ENCODE results near the gene PDS5A. TPM values are rescaled to one million over a fixed set of nuclear protein-coding genes. Genes with fewer than 3 reads are reported as not detected.
"Not testable (repeated sequence)": the region's sequence is repeated elsewhere in the genome, so short reads cannot be mapped to it uniquely, and the experiment has no call there.

Gene PDS5A
- total RNA-seq, 1 experiment from 2014 or later = 37.1 TPM

DNA sequence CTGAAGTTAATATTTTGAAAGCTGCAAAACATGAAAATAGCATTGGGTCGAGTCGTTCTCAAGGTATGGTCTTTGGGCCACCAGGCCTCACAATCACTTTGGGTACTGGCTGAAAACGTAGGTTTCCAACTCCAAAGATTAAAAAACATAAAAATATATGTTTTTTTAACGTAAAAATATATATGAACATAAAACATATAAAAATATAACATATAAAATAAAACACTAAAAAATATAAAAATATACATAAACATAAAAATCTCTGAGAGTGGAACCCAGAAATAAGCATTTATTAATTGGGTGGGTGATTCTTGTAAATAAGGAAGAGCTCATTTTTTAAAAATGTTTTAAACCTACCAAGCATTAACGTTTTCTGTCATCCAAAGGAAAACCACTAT is 666 bp upstream of the PDS5A start:
- Histone ChIP-seq H3K27me3 (ENCODE audit: control insufficient read depth, insufficient read depth, low read length) (no peaks in the 10 kb centered on the region), H3K4me3 (ENCODE audit: insufficient read depth, low read depth, low read length) (peak overlapping the region; percentile 92; the same call in 1 of the 2 replicates), H3K36me3 (replicated peaks; ENCODE audit: control insufficient read depth, insufficient read depth, low read length) (peaks cover 3% of the 10 kb centered on the region)
- DNase-seq = no peak

DNA sequence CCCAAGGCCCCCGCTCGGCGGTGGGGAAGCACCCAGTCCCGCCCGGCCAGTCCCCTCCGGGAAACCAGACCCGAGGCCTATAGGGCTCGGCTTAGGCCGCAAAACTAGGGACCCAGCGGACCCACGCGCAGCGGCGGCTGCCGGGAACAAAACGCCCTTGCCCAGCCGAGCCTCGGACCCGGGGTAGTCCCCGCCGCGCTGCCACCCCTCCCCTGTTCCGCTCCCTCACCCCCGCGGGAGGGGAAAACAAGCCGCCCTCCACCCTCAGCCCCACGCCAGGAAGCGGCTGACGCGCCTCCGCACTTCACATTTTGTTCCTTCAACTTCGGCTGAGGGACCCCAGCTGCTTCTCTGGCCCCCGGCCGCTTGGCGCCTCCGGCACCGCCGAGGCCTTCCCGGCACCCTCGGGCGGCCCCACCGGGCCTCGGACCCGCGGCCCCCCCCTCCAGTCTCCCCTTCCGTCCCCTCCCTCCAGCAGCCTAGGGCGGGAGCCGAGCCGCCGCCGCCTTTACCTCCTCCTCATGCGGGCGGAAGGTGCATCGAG is 694 bp downstream of the PDS5A start:
- Histone ChIP-seq H3K4me3 (ENCODE audit: insufficient read depth, low read depth, low read length) (peak overlapping the region; percentile 92), H3K27me3 (ENCODE audit: control insufficient read depth, insufficient read depth, low read length) (no peaks in the 10 kb centered on the region), H3K36me3 (replicated peaks; ENCODE audit: control insufficient read depth, insufficient read depth, low read length) (peaks cover 7% of the 10 kb centered on the region)
- peak; percentile 75 for DNase-seq

DNA sequence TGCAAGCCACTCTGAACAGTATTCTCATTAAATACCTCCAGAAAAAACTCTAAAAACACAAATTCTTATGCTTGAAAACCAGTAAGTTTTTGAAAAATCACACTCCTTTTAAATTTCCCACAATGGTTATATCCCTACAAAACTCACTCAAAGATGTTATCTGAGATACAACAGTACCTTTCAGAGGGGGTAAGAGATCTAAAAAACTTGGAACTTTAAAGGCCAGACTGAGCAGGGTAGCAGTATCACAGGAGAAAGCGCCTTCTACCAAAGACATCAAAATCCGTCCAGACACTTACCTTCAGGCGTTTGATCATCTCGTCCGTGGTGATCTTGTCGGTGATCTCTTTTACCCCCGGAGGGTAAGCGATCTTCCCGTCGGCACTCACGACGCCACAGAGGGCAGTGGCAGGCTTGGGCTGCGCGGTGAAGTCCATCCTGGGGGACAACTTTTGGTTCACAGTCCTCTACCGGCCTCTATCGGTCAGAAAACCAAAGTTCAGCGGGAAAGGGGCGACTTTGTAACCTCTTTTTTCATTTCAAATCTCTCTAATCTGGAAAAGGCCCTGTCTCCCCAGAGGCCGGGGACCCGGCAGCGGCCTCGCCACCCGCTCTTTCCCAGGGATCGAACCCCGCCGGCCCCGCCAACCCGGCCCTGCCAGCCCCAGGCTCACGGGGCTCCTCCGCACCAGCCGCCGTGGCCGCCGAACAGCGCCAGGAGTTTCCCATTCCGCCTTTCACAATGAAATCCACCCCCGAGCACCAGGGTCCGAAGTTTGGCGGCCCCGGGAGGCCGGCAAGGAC is 1.4 kb downstream of the PDS5A start:
- H3K4me3 ChIP-seq (ENCODE audit: insufficient read depth, low read depth, low read length) = peak overlapping the region; percentile 92
- H3K27me3 ChIP-seq (ENCODE audit: control insufficient read depth, insufficient read depth, low read length) = no peaks in the 10 kb centered on the region
- DNase-seq = peak; percentile 87
- H3K36me3 ChIP-seq (replicated peaks; ENCODE audit: control insufficient read depth, insufficient read depth, low read length) = peaks cover 7% of the 10 kb centered on the region

DNA sequence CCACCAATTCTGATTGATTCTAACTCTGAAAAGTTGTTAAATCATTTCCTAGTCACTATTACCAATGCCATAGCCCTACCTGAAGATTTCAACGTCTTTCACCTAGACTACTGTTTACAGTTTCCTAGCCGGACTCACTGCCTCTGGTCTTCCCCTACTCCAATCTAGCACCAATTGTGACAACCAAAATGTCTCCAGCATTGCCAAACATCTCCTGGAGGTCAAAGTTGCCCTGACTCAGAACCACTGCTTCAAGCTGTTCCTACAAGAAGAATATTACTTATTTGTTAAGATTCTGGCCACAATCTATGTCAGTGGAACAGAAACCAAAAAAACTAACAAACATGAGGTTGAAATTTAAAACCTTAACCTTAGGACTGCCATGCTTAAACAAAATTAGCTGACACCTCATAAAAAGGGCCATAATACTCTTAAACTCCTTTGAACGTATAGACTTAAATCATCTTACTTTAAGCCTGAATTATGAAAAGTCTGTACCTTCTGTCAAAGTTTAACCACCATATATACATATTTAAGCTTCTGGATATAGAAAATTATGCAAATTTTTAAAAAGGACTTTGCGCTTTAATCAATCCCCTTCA is 2.1 kb downstream of the PDS5A start:
- Histone ChIP-seq H3K27me3 (ENCODE audit: control insufficient read depth, insufficient read depth, low read length) (no peaks in the 10 kb centered on the region), H3K4me3 (ENCODE audit: insufficient read depth, low read depth, low read length) (no peak overlapping the region), H3K36me3 (replicated peaks; ENCODE audit: control insufficient read depth, insufficient read depth, low read length) (peaks cover 7% of the 10 kb centered on the region)
- no peak for DNase-seq

DNA sequence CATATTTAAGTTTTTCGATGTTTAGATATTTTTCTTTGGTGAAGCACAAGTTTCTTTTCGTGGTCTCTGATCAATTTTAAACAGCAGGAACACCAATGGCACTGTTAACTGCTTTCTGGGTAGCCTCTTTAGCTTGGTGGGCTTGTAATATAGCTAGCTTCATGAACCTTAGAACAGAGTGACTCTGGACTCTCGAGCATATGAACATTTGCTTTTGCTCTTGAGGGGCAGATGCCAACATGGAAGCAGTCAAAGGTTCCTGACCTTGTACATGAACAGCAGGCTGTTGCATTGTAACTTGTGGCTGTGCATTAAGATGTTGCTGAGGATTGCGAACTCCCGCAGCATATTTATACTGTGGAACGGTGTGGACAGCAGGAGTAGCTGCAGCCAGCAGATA is 4.7 kb downstream of the PDS5A start:
- H3K36me3 ChIP-seq (replicated peaks; ENCODE audit: control insufficient read depth, insufficient read depth, low read length); H3K27me3 ChIP-seq (ENCODE audit: control insufficient read depth, insufficient read depth, low read length); H3K4me3 ChIP-seq (ENCODE audit: insufficient read depth, low read depth, low read length); DNase-seq: not testable (repeated sequence)

DNA sequence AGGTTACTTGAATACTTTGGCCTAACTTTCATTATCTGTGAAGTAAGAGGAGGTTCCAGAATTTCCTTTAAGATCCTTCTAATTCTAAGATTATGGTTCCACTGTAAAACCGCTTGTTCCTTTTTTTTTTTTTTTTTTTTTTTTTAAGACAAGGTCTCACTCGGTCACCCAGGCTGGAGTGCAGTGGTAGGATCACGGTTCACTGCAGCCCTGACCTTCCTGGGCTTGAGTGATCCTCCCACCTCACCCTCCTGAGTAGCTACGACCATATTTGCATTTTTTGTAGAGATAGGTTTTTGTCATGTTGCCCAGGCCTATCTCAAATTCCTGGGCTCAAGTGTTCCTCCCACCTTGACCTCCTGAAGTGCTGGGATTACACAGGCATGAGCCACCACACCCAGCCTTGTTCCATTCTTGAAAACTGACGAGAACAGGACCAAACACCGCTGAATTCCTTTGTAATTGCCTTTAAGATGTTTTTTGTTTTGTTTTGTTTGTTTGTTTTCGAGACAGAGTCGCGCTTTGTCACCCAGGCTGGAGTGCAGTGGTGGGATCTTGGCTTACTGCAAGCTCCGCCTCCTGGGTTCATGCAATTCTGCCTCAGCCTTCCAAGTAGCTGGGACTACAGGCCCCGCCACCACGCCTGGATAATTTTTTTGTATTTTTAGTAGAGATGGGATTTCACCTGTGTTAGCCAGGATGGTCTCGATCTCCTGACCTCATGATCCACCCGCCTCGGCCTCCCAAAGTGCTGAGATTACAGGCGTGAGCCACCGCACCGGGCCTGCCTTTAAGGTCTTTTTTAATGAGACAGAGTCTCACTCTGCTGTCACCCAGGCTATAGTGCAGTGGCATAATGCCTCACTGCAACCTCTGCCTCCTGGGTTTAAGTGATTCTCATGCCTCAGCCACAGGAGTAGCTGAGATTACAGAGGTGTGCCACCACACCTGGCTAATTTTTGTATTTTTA is 6.8 kb downstream of the PDS5A start:
- Histone ChIP-seq H3K27me3 (ENCODE audit: control insufficient read depth, insufficient read depth, low read length) (no peaks in the 10 kb centered on the region), H3K4me3 (ENCODE audit: insufficient read depth, low read depth, low read length) (no peak overlapping the region), H3K36me3 (replicated peaks; ENCODE audit: control insufficient read depth, insufficient read depth, low read length) (peaks cover 7% of the 10 kb centered on the region)
- DNase-seq = no peak

DNA sequence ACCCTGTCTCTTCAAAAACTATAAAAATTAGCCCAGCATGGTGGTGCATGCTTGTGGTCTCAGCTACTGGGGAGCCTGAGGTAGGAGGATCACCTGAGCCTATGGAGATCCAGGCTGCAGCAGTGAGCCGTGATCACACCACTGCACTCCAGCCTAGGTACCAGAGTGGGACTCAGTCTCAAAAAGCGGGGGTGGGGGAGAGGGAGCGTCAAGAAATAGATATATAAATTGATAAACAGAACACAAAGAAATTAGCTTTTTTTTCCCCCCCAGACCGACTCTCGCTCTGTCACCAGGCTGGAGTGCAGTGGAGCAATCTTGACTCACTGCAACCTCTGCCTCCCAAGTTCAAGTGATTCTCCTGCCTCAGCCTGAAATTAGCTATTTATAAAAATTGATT is 14.1 kb downstream of the PDS5A start:
- H3K4me3 ChIP-seq (ENCODE audit: insufficient read depth, low read depth, low read length) = no peak overlapping the region
- no peaks in the 10 kb centered on the region for H3K36me3 ChIP-seq (replicated peaks; ENCODE audit: control insufficient read depth, insufficient read depth, low read length)
- DNase-seq = no peak
- H3K27me3 ChIP-seq (ENCODE audit: control insufficient read depth, insufficient read depth, low read length) = no peaks in the 10 kb centered on the region

DNA sequence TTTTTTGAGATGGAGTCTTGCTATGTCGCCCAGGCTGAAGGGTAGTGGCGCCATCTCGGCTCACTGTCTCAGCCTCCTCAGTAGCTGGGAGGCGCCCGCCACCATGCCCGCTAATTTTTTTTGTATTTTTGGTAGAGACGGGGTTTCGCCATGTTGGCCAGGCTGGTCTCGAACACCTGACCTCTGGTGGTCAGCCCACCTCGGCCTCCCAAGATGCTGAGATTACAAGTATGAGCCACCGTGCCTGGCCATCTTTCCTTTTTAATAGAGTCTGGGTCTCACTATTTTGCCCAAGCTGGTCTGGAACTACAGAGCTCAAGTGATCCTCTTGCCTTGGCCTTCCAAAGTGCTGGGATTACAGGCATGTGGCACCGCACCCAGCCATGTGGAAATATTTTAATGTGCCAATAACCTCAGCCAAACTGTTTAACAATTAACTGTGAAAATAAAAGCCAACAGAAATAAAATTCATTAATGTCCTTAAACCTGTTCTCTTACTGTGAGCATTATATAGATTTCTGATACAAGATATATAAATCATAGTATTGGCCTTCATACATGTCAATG is 16.3 kb downstream of the PDS5A start:
- DNase-seq = no peak
- Histone ChIP-seq H3K27me3 (ENCODE audit: control insufficient read depth, insufficient read depth, low read length) (no peaks in the 10 kb centered on the region), H3K36me3 (replicated peaks; ENCODE audit: control insufficient read depth, insufficient read depth, low read length) (no peaks in the 10 kb centered on the region), H3K4me3 (ENCODE audit: insufficient read depth, low read depth, low read length) (no peak overlapping the region)

DNA sequence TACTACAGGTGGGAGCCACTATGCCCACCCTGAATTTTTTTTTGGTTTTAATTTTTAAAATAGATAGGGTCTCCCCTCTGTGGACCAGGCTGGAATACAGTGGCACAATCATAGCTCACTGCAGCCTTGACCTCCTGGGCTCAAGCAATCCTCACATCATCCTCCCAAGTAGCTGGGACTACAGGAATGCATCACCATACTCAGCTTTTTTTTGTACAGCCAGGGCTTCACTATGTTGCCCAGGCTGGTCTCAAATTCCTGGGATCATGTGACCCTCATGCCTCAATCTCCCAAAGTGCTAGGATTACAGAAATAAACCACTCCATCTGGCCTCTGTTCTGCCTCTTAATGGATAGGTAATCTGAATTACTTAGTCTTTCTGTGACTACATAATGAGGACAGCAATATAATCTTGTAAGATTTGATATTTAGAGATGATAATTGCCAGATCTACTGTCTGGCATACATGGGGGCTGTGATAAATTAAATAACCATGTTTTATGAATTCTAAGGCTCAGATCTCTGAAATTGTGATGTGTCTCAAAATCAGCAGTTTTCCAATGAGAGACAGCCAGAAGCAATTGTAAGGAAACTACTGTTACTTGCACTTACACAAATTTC is 26.7 kb downstream of the PDS5A start:
- H3K27me3 ChIP-seq (ENCODE audit: control insufficient read depth, insufficient read depth, low read length) = no peaks in the 10 kb centered on the region
- no peak for DNase-seq
- H3K4me3 ChIP-seq (ENCODE audit: insufficient read depth, low read depth, low read length) = no peak overlapping the region
- H3K36me3 ChIP-seq (replicated peaks; ENCODE audit: control insufficient read depth, insufficient read depth, low read length) = no peaks in the 10 kb centered on the region

DNA sequence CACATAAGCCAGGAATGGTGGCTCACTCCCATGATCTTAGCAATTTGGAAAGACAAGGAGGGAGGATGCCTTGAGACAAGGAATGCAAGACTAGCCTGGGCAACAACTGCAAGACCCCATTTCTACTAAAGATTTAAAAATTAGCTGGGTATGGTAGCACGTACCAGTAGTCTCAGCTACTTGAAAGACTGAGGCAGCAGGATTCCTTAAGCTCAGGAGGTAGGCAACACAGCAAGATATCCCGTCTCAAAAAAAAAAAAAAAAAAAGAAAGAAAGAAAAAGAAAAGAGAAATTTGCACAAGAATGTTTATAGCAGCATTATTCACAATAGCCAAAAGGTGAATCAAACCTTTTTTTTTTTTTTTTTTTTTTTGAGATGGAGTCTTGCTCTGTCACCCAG is 29.7 kb downstream of the PDS5A start:
- no peak for DNase-seq
- H3K27me3 ChIP-seq (ENCODE audit: control insufficient read depth, insufficient read depth, low read length) = no peaks in the 10 kb centered on the region

DNA sequence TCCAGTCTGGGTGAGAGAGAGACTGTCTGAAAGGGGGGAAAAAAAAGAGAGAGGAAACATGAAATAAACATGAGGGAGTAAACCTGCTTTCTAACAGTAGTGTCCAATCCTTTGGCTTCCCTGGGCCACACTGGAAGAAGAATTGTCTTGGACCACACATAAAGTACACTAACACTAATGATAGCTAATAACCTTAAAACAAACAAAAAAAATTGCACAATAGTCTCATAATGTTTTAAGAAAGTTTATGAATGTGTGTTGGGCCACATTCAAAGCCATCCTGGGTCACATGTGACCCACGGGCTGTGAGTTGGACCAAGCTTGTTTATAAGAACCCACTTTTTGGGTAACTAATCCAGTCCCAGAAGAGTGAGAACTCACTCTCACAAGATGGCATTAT is 30.3 kb downstream of the PDS5A start:
- no peak overlapping the region for H3K4me3 ChIP-seq (ENCODE audit: insufficient read depth, low read depth, low read length)
- DNase-seq = no peak
- H3K27me3 ChIP-seq (ENCODE audit: control insufficient read depth, insufficient read depth, low read length) = no peaks in the 10 kb centered on the region
- no peaks in the 10 kb centered on the region for H3K36me3 ChIP-seq (replicated peaks; ENCODE audit: control insufficient read depth, insufficient read depth, low read length)

More for the DNA sequence above, 29.7 kb downstream of the PDS5A start:
- H3K36me3 ChIP-seq (replicated peaks; ENCODE audit: control insufficient read depth, insufficient read depth, low read length) = no peaks in the 10 kb centered on the region
- H3K4me3 ChIP-seq (ENCODE audit: insufficient read depth, low read depth, low read length) = no peak overlapping the region

DNA sequence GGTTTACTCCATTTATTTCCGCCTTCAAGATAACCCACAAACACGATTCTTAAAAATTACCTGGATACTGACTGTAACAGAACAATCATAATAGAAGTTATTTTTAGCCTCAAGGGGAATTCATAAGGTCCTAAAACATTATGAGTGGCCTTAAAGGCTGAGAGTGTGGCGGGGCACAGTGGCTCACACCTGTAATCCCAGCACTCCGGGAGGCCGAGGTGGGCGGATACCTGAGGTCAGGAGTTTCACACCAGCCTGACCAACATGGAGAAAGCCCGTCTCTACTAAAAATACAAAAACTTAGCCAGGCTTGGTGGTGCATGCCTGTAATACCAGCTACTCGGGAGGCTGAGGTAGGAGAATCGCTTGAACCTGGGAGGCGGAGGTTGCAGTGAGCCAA is 33.5 kb downstream of the PDS5A start:
- H3K27me3 ChIP-seq (ENCODE audit: control insufficient read depth, insufficient read depth, low read length); DNase-seq; H3K4me3 ChIP-seq (ENCODE audit: insufficient read depth, low read depth, low read length); H3K36me3 ChIP-seq (replicated peaks; ENCODE audit: control insufficient read depth, insufficient read depth, low read length): not testable (repeated sequence)

DNA sequence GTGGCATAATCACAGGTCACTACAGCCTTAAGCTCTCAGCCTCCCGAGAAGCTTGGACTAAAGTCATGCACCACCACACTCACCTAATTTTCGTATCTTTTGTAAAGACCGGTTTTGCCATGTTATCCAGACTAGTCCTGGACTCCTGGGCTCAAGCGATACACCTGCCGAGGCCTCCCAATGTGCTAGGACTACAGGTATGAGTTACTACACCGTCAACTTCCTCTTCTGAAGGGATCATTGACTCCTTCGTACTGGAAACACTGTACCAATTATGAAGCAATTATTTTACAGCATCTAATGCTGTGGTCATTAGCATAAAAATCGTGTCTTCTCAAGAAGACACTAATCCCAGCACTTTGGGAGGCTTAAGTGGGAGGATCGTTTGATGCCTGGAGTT is 35.2 kb downstream of the PDS5A start:
- no peak for DNase-seq
- Histone ChIP-seq H3K36me3 (replicated peaks; ENCODE audit: control insufficient read depth, insufficient read depth, low read length) (no peaks in the 10 kb centered on the region), H3K27me3 (ENCODE audit: control insufficient read depth, insufficient read depth, low read length) (no peaks in the 10 kb centered on the region), H3K4me3 (ENCODE audit: insufficient read depth, low read depth, low read length) (no peak overlapping the region)

Data from H7 (cell line).